Keratinocyte (primary cell): ENCODE results near the gene KAT2B.

Source experiments
- EZH2 ChIP-seq: IDR thresholded peaks from one replicate; pipeline ENCODE4 v1.6.1; 2012; ENCODE audit warnings: inconsistent platforms, mild to moderate bottlenecking, low read length, moderate library complexity
- TF ChIP-seq, protein P1 (sequence below), 3 experiments: IDR thresholded peaks in 1 of 3; conservative IDR thresholded peaks in 1 of 3; optimal IDR thresholded peaks in 1 of 3; 2 replicates in 2 of 3; 3 replicates in 1 of 3; pipeline versions ENCODE3 to v1.5.1; 2011; ENCODE audit warnings: low read length in 3 of 3, mild to moderate bottlenecking in 3 of 3, moderate library complexity in 2 of 3, control low read depth in 1 of 3, inconsistent platforms in 1 of 3; ENCODE audit not compliant: insufficient read depth in 2 of 3; ENCODE audit errors: extremely low read depth in 1 of 3

DNA sequence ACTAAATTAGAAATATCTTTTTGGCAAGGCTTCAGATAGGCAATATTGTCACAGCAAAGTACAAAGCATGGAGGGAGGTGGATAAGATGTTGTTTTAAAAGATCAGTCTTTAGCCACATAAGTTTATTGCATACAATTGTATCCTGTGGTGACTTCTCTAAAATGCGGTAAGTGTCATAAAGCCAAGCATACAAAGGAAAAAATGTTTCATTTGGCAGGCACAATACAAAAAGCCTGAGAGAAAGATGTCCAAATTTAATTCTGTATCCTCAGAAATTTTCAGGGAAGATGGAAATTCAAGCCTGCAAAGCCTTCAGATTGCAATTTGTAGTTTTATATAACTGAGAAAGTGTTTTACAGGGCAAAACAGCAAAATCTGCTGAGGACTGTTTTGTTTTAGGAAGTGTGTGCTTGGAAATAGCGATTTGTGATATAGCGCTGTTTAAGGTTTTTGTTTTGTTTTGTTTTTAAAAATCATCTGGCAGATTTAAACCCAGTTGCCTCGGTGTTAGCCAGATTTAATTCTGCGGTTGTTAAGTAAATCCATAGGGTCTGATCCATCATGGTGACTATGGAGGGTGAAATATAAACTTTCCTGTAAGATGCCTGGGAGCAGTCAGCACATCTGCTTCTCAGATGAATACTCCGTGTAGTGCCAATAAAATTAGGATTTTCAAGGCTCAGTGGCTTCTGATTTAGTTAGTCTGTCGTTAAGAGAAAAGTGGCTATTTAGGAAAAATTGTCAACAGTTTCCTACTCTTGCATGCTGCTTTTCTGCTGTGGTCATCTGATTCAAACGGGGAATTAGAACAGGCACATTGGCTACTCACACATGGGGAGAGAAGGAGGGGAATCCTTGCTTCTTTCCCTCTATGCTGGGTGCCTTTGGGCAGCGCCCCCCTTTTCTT is 8.0 kb downstream of the KAT2B start:
- TF ChIP-seq, protein P1, sequence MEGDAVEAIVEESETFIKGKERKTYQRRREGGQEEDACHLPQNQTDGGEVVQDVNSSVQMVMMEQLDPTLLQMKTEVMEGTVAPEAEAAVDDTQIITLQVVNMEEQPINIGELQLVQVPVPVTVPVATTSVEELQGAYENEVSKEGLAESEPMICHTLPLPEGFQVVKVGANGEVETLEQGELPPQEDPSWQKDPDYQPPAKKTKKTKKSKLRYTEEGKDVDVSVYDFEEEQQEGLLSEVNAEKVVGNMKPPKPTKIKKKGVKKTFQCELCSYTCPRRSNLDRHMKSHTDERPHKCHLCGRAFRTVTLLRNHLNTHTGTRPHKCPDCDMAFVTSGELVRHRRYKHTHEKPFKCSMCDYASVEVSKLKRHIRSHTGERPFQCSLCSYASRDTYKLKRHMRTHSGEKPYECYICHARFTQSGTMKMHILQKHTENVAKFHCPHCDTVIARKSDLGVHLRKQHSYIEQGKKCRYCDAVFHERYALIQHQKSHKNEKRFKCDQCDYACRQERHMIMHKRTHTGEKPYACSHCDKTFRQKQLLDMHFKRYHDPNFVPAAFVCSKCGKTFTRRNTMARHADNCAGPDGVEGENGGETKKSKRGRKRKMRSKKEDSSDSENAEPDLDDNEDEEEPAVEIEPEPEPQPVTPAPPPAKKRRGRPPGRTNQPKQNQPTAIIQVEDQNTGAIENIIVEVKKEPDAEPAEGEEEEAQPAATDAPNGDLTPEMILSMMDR (optimal IDR thresholded peaks at IDR 0.05 in 1 of 3, IDR thresholded peaks at IDR 0.05 in 1 of 3, conservative IDR thresholded peaks at IDR 0.05 in 1 of 3; ENCODE audit: extremely low read depth in 1 of 3, insufficient read depth in 2 of 3, low read length in 3 of 3) = no peak
- TF ChIP-seq EZH2 = no peak
